Suprapubic skin (tissue), 4 donors: ENCODE results near the gene GDE1. TPM values are rescaled to one million over a fixed set of nuclear protein-coding genes. Genes with fewer than 3 reads are reported as not detected.

Experiments used
- DNase-seq, 2 donors: peaks; one replicate each; pipeline ENCODE4 v3.0.0-alpha.2; 2019; ENCODE audit warnings: low spot score in 2 of 2
- H3K27ac ChIP-seq: fragments of 200-600 bp; sonication (generic); one replicate; pipeline ENCODE4 v1.5.1; 2019
- H3K27me3 ChIP-seq: fragments of 200-600 bp; sonication (generic); one replicate; pipeline ENCODE4 v1.5.1; 2019
- H3K36me3 ChIP-seq: fragments of 200-600 bp; sonication (generic); one replicate; pipeline ENCODE4 v1.5.1; 2019
- H3K4me1 ChIP-seq: fragments of 200-600 bp; sonication (generic); one replicate; pipeline ENCODE4 v1.5.1; 2019
- H3K4me3 ChIP-seq: fragments of 200-600 bp; sonication (generic); one replicate; pipeline ENCODE4 v1.5.1; 2019; ENCODE audit warnings: mild to moderate bottlenecking
- H3K9me3 ChIP-seq: fragments of 200-600 bp; sonication (generic); one replicate; pipeline ENCODE4 v1.5.1; 2019
- CTCF ChIP-seq, 2 donors: fragments of 200-600 bp in 1 of 2; fragments of 450-650 bp in 1 of 2; sonication (generic) in 1 of 2; IDR thresholded peaks; one replicate each; pipeline ENCODE4 v1.5.1; 2016 to 2019; ENCODE audit warnings: antibody characterized with exemption in 2 of 2, mild to moderate bottlenecking in 1 of 2, moderate library complexity in 1 of 2
- EP300 ChIP-seq: sonication (generic); formaldehyde crosslinking; IDR thresholded peaks from one replicate; pipeline ENCODE4 v1.6.1; 2017; ENCODE audit warnings: antibody characterized with exemption
- POLR2A ChIP-seq, 2 donors: fragments of 450-650 bp; IDR thresholded peaks; one replicate each; pipeline ENCODE4 v1.6.1; 2017; ENCODE audit warnings: antibody characterized with exemption in 2 of 2, mild to moderate bottlenecking in 2 of 2, moderate library complexity in 2 of 2
- POLR2AphosphoS5 ChIP-seq, 3 donors: sonication (generic); formaldehyde crosslinking; IDR thresholded peaks; one replicate each; pipeline ENCODE4 v1.6.1; 2017; ENCODE audit warnings: antibody characterized with exemption in 3 of 3
- WGBS: methylation state at CpG from one replicate; pipeline ENCODE4 v1.1.5; 2018; 5-methylcytosine and 5-hydroxymethylcytosine counted together
- total RNA-seq, 4 donors: library from RNA; depleted of rRNA; stranded (reverse); fragments of >200 nt; gene quantifications; one replicate each; pipeline ENCODE4 v1.1.0, GENCODE V29; 2016

Gene GDE1
- total RNA-seq, 4 donors from 2014 or later = 32.7 to 58.1 (median 44.7) TPM

- Histone ChIP-seq H3K36me3 (peaks cover 12% of the 10 kb centered on the region), H3K4me1 (peaks cover 30% of the 10 kb centered on the region), H3K27ac (no peak overlapping the region), H3K9me3 (no peaks in the 10 kb centered on the region), H3K4me3 (no peak overlapping the region), H3K27me3 (no peaks in the 10 kb centered on the region)
- TF ChIP-seq EP300 (no peak), POLR2A (IDR thresholded peaks at IDR 0.05) (no peak), POLR2AphosphoS5 (IDR thresholded peaks at IDR 0.05) (no peak), CTCF (IDR thresholded peaks at IDR 0.05) (no peak)
- 71% methylated on average over 1 of the region's 1 CpG for WGBS
- DNase-seq = no peak
Measured at GRCh38 chr16:19527161-19527560, 5.3 kb upstream of the GDE1 start.

- H3K9me3 ChIP-seq = no peaks in the 10 kb centered on the region
- no peaks in the 10 kb centered on the region for H3K27me3 ChIP-seq
- no peak overlapping the region for H3K27ac ChIP-seq
- DNase-seq = no peak
- H3K36me3 ChIP-seq = peaks cover 12% of the 10 kb centered on the region
- TF ChIP-seq POLR2AphosphoS5 (IDR thresholded peaks at IDR 0.05) (no peak), EP300 (no peak), POLR2A (IDR thresholded peaks at IDR 0.05) (no peak), CTCF (IDR thresholded peaks at IDR 0.05) (no peak)
- WGBS = 71% methylated on average over 2 of the region's 2 CpGs
- peaks cover 39% of the 10 kb centered on the region for H3K4me1 ChIP-seq
- peak overlapping the region; percentile 87 for H3K4me3 ChIP-seq
Measured at GRCh38 chr16:19525385-19525723, 3.5 kb upstream of the GDE1 start.

DNA sequence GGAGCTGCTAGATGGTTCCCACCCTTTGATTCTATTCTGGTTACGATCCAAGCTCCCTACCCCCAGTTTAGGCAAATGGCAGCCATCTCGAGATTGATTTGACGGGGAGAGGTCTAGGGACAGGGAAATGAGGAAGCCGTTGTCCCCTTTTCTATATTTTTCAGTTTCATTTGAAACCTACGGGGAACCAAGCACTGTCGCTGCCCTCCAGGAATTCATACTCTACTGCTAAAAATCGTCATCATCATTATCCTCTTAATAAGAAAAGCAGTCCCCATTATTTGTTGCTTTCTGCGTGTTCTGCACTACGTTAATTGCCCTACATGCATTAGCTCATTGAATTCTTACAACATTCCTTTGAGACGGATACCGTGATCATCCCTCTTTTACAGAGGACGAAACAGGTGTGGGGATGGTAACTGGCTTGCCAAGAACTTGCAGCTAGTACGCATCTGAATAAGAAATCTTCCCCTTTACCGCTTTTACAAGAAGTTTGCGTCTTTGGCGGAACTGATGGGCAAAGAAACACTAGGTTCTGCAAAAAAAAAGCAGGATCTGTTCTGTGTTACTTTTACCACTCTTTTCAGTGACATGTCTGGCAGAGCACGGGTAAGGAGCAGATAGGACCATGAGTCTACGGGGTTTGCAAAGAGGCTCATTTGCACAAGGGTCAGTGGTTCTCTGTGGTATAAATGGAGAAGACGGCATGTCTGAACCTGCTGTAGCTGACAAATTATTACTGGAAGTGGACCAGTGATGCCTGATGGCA, 2.9 kb upstream of the GDE1 start:
- TF ChIP-seq EP300 = no peak
- no peak for TF ChIP-seq CTCF (IDR thresholded peaks at IDR 0.05)
- TF ChIP-seq POLR2AphosphoS5 (IDR thresholded peaks at IDR 0.05) = no peak
- H3K27me3 ChIP-seq = no peaks in the 10 kb centered on the region

DNA sequence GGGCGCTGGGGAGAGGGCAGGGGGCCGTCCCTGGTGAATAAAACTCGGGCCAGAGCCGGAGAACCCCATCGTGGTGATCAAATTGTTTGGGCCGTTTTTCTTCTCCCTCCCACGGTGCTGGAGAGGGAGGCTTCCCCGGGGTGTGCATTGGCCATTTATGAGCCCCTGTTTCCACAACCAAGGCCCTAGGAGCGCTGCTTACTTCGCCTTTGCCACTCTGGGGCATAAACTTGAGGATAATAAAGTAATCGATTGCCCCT, 2.4 kb upstream of the GDE1 start:
- TF ChIP-seq POLR2AphosphoS5 (IDR thresholded peaks at IDR 0.05) = no peak
- no peak for TF ChIP-seq POLR2A (IDR thresholded peaks at IDR 0.05)
- no peak for TF ChIP-seq CTCF (IDR thresholded peaks at IDR 0.05)
- no peak for TF ChIP-seq EP300
- no peak for DNase-seq
- no peaks in the 10 kb centered on the region for H3K27me3 ChIP-seq
- H3K4me1 ChIP-seq = peaks cover 50% of the 10 kb centered on the region
- WGBS = 0% methylated on average over 9 of the region's 11 CpGs
- peak overlapping the region; percentile 58 for H3K27ac ChIP-seq
- H3K36me3 ChIP-seq = peaks cover 11% of the 10 kb centered on the region
- H3K9me3 ChIP-seq = no peaks in the 10 kb centered on the region
- H3K4me3 ChIP-seq = peak overlapping the region; percentile 87

More for the DNA sequence above, 2.9 kb upstream of the GDE1 start:
- Histone ChIP-seq H3K36me3 (peaks cover 12% of the 10 kb centered on the region), H3K9me3 (no peaks in the 10 kb centered on the region), H3K4me3 (peak overlapping the region; percentile 87), H3K27ac (peak overlapping the region; percentile 58), H3K4me1 (peaks cover 45% of the 10 kb centered on the region)
- DNase-seq = no peak
- 6% methylated on average over 19 of the region's 19 CpGs for WGBS

- Histone ChIP-seq H3K36me3 (peaks cover 6% of the 10 kb centered on the region), H3K9me3 (no peaks in the 10 kb centered on the region), H3K27ac (peak within 1 kb of the TSS; percentile 58), H3K4me1 (peaks cover 54% of the 10 kb centered on the region), H3K4me3 (peak within 1 kb of the TSS; percentile 87), H3K27me3 (no peaks in the 10 kb centered on the region)
- DNase-seq = peak; percentile 99
- 1% methylated on average over 40 of the region's 51 CpGs for WGBS
- TF ChIP-seq POLR2AphosphoS5 (IDR thresholded peaks at IDR 0.05) (peak in 2 of 3 donors; percentile 52 to 58), EP300 (no peak), POLR2A (IDR thresholded peaks at IDR 0.05) (peak in 1 of 2 donors; percentile 27), CTCF (IDR thresholded peaks at IDR 0.05) (no peak)
Measured at GRCh38 chr16:19523559-19524355, 1.9 kb upstream of the GDE1 start, which contains the start of gene CCP110. Gene CCP110, plus strand, starts transcription at chr16:19523942. Its CDS starts 3,940 bp downstream, at chr16:19527882.
